ENCODE data around the gene STAC.
"Not testable (repeated sequence)": the region's sequence is repeated elsewhere in the genome, so short reads cannot be mapped to it uniquely, and the experiment has no call there.

STAC gene

GRCh38 chr3:36524560-36524959 is 144.3 kb downstream of the STAC start:
- no peak for DNase-seq

GRCh38 chr3:36525115-36525801 is 145.0 kb downstream of the STAC start:
- no peak for DNase-seq

DNA sequence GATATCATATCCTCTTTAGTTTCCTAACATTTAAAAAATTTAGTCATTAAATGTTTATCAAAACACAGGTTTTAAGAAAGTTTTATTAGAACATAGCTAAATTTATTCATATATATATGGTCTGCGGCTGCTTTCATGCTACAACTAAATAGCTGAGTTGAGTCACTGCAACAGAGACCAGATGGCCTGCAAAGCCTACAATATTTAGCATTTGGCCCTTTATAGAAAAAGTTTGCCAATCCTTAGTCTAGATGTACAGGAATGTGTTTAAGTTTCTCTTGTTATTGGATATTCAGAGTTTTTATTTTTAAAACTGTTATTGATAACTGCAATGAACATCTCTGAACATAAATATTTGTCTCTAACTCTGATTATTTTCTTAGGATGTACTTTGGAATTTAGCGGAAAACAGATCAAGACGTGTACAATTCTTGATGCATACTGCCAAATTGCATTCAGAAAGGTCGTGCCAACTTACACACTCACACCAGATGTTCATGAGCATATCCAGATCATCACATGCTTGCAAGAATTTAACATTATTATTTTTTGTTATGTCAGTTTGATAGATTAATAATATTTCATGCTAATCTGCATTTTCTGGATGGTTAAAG is 157.9 kb downstream of the STAC start:
- no peak for DNase-seq

DNA sequence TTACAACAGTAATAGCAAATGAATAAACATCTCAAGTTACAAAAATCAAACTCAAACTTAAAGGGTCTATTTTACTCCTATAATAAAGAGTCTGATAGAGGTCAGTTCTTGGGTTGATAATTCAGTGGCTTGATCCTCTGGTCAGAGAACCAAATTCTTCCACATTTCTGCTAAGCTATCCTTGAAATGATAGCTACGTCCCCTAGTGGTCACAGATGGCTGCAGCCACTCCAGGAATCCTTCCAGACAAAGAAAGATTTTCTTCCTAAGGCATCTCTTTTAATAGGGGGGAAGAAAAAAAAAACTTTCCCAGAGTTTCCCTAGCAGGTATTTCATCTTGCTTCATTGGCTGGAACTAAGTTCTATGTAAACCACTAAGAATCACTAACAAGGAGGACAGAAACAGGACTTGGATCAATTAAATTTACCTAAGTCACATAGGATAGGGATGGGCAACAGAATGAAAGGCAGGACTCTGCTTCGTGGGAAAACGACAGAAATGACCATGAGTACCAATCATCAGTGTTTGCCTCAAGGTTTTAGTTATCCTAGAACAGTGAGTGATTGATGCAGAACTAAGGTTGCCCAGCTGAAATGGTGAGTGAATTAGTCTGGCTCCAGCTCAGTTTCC is 160.7 kb downstream of the STAC start:
- DNase-seq = no peak

GRCh38 chr3:36542186-36542585 is 161.9 kb downstream of the STAC start:
- DNase-seq = no peak

DNA sequence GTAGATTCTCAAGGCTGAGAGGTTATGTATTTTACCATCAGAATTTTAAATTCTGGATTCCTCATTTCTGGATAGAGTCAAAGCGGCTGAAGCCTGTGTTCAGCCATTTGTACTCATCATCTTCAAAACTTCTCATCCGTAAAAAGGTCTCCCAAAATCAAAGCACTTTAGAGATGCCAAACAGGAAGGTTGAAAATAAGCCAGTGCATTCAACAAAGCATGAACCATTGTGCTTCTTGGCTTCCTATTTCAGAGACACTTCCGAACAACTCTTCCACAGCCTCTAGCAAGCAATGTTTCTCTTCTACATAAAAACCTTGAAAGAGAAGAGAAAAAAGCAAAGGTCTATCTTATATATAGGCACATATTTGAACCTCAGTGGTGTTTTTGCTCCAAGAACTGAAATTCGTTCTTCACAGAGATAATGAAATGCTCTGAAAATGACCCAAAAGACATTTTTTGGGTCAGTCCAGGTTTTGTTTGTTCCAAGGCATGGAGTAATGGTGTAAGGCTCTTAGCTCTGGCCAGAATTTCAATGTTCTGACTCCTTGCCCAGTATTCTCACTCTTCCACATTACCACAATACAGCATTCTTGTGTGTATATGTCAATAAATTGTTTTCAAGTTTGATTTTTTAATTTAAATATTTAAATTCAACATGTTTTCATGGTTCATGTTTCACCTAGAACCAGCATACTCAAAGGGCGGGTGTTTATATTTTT is 163.1 kb downstream of the STAC start:
- DNase-seq = no peak

- no peak for DNase-seq
Measured at GRCh38 chr3:36546226-36546625, 165.9 kb downstream of the STAC start.

- no peak for DNase-seq
Measured at GRCh38 chr3:36548712-36549111, 168.4 kb downstream of the STAC start.

GRCh38 chr3:36557021-36557707 is 176.9 kb downstream of the STAC start:
- DNase-seq = no peak

DNA sequence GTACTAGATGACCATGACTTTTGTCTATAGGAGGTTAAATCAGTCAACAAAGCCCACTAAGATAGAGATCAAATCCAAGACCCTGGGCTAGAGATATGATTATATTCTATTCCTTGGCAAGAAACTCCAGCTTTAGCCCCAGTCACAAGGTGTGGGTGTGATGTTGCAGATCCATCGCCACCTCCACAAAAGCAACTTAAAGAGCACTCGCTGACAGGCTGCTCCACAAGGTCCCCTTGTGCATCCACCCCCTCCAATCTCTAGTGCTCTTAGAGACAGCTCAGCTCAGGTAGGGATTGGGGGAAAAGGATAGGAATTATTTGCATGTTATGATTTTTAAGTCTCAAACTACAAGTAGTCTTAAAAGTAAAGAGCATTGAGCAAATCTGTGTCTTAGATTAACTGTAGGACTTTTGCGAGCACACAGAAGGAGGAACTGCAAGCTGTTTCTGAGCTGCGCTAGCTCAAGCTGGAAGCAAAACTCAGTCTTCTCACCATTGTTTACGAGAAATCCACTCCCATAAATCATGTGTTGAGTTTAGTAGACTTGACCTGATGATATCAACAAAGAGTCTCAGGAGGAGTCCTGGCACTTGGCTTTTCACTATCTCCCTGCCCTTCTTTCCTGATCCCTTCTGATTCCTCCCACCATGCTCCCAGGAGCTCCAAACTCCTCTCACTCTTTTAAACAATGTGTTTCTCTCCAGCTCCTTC is 177.6 kb downstream of the STAC start:
- DNase-seq = no peak

DNA sequence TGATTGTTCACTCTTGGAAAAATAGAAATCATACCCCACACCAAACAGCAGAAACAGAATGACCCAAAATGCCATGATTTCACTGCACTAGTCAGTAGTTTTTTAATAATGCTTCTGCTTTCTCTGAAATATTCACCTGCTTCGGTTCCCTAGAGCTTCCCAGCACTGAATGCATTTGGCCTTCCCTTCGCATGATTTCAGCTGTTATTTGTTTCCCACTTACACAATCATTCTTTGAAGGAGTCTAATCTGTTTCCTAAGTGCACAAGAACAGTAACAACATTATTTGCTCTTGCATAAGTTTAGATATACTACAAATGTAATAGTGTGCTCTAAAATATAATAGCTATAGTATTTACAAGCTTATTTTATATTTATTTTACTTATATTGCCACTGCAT is 178.7 kb downstream of the STAC start:
- no peak for DNase-seq

GRCh38 chr3:36560685-36561084 is 180.4 kb downstream of the STAC start:
- no peak for DNase-seq

- DNase-seq = no peak
Measured at GRCh38 chr3:36561601-36562000, 181.3 kb downstream of the STAC start.

DNA sequence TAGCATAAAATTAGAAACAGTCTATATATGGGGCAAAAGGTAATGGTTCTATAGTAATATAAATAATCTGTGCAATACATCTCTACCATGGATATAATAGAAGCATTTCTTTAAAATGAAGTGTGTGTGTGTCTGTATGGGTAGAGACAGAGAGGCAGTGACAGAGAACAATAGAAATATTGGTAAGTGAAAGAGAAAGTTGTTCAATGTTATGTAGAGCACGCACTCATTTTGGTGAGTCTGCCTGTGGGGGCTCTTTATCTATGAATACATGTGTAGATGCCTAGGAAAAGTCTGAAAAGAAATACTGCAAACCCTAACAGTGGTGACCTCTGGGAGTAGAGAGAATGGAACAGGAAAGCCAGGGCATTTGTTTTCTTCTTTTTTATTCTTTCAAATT is 182.6 kb downstream of the STAC start:
- no peak for DNase-seq

DNA sequence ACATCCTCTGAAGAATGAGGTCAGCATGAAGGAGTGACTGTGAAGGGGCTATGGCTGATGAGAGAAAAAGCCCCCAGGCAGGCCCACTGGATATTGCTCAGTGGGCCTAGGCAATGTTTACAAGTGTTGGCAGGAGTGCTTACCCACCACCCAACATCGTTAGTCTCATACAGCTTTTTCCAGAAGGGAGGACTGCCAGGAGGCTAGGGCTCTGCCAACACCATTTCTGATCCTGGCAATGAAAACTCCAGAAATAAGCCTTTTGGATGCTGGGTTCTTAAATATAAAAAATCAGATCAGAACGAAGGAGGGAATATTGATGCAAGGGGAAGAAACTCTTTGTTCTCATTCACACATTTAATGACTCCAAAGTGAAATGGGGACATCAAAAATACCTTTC is 194.9 kb downstream of the STAC start:
- no peak for DNase-seq

DNA sequence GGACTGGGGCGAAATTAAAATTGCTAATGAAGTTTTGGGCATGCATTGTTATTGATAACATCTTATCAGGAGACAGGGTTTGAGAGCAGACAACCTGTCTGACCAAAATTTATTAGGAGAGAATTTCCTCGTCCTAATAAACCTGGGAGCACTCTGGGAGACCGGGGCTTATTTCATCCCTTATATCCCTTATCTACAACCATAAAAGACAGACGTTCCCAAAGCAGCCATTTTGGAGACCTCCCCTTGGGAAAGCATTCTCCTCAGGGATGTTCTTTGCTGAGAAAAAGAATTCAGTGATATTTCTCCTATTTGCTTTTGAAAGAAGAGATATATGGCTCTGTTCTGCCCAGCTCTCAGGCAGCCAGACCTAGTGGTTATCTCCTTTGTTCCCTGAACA is 198.1 kb downstream of the STAC start:
- not testable (repeated sequence) for DNase-seq

DNA sequence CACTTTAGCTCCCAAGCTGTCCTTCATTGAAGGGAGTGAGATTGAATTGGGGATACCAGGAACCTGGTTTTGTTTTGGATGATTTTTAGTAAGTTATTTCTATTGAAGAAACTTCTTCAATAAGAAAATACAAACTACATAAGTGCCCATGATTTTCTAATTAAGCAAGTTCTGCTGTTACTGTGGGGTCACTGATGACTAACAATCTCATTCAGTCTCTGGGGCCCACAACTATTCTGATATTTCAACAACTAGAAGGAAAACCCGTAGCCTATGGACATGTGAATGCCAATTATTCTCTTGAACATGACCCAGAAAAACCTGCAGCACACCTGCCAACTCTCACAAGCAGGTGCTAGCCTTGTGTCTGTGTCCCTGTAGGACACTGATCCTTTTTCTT is 199.4 kb downstream of the STAC start:
- no peak for DNase-seq

DNA sequence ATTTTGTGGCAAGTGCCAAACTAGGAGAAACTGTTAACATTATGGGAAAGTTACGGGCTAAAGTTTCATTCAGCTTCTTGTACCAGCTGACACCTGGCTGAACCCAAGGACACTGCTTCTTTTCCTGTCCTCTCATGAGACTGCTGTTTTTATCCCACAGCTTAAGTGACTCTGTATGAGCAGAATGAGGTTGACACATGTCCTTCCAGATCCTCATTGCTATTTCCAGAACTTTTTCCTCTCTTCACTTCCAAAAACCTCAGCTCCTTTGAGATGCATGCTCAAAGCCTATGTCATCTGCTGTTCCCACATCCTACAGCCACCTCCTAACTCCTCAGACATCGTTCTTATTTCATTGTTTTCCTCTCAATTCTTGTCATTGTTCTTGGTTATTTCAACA is 200.4 kb downstream of the STAC start:
- no peak for DNase-seq

DNA sequence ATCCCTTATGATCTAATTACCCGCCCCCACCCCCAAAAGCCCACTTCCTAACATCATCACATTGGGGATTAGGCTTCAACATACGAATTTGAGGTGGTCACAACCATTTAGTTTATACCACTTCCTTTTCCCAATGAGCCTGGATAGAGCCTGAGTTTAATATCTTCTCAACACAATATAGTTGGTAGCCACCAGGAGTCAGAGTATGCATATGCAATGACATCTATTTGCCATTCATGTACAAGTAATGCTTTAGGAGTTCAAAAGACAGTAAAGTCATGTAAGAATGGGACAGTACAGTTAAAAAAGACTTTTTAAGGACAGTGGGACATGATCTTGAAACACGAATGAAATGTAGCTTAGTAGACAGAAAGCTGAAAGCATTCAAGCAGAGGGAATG is 211.7 kb downstream of the STAC start:
- no peak for DNase-seq

DNA sequence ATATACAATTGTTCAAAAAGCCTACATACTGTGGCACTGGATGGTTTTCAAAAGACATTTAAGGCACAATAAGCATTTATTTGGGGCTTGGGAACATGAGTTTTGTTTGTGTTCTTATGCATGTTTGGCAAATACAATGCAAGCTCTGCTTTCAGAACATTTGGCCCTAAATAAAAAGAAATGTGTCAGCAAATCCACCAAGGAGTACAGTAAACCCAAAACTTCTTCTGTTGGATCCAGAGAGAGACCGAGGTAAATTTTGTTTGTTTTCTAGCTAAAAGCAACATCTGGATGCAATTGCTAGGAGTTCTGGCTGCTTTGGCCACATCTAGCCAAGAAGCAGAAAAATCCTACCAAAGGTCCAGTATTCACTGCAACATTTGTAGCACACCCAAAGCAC is 215.2 kb downstream of the STAC start:
- DNase-seq = no peak

DNA sequence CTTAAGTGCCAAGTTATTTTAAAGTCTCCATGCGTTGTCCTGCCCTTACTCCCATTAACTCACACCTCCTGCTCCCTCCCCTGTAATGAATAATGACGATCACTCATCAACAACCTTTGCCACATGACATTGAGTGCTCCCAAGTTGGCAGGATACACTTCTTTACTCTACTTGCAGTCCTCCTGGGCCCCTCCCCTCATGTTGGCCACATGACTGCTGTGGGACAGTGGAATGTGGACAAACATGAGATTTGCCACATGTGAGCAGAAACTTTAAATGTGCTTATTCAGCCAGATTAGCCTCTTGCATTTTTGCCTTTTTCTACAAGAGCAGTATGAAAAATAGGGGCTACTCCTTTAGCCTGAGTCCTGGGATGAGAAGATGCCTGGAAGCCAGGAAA is 216.1 kb downstream of the STAC start:
- no peak for DNase-seq

- DNase-seq = no peak
Measured at GRCh38 chr3:36597422-36597821, 217.1 kb downstream of the STAC start.

All from CD4-positive, alpha-beta T cell treated with Interferon alpha-2 for 1 hour (primary cell).